ENCODE measurements around the gene STARD4. TPM values are rescaled to one million over a fixed set of nuclear protein-coding genes. Genes with fewer than 3 reads are reported as not detected.

The STARD4 gene
- 10 to 100 TPM; 58.3 to 77.7 TPM for total RNA-seq

- Mint-ChIP-seq H3K36me3 (peaks cover 9% of the 10 kb centered on the region), H3K27ac (peak within 1 kb of the TSS; percentile 95), H3K27me3 (no peaks in the 10 kb centered on the region), H3K9me3 (ENCODE audit: low read depth) (no peaks in the 10 kb centered on the region), H3K4me1 (peaks cover 36% of the 10 kb centered on the region), H3K4me3 (peak within 1 kb of the TSS; percentile 87)
- ATAC-seq (peak; percentile 93), DNase-seq (peak; percentile 96)
- CTCF ChIA-PET = interaction anchor here (1.5 to 2.8 kb wide), 4 partner anchors 9 to 19 kb away, joined by 3 to 9 read pairs (median 6); no protein-coding TSS in a partner anchor
Measured at GRCh38 chr5:111512375-111513130, at the start of gene STARD4. STARD4 (minus strand) TSS chr5:111512535; CDS start chr5:111507433, 5,102 bp downstream.

- DNase-seq = no peak
- Mint-ChIP-seq H3K4me1 (no peaks in the 10 kb centered on the region), H3K36me3 (no peaks in the 10 kb centered on the region), H3K4me3 (no peak overlapping the region), H3K27ac (no peak overlapping the region), H3K9me3 (ENCODE audit: low read depth) (no peaks in the 10 kb centered on the region), H3K27me3 (peaks cover 28% of the 10 kb centered on the region)
- CTCF ChIA-PET = no interaction called here
- no peak for ATAC-seq
Measured at GRCh38 chr5:111559680-111560079, 47.3 kb upstream of the STARD4 start.

GRCh38 chr5:111557686-111558085 is 45.4 kb upstream of the STARD4 start:
- ATAC-seq = no peak

GRCh38 chr5:111557111-111557510 is 44.8 kb upstream of the STARD4 start:
- CTCF ChIA-PET = interaction anchor here (1.1 to 1.2 kb wide), 2 partner anchors 25 to 604 kb away, joined by 3 to 4 read pairs; no protein-coding TSS in a partner anchor
- no peak overlapping the region for H3K4me3 Mint-ChIP-seq
- H3K27me3 Mint-ChIP-seq = peaks cover 34% of the 10 kb centered on the region
- no peaks in the 10 kb centered on the region for H3K36me3 Mint-ChIP-seq
- ATAC-seq (no peak), DNase-seq (no peak)
- no peaks in the 10 kb centered on the region for H3K9me3 Mint-ChIP-seq (ENCODE audit: low read depth)
- H3K4me1 Mint-ChIP-seq = no peaks in the 10 kb centered on the region
- H3K27ac Mint-ChIP-seq = no peak overlapping the region

More at GRCh38 chr5:111557686-111558085, 45.4 kb upstream of the STARD4 start:
- Mint-ChIP-seq H3K27ac (no peak overlapping the region), H3K27me3 (peaks cover 31% of the 10 kb centered on the region), H3K9me3 (ENCODE audit: low read depth) (no peaks in the 10 kb centered on the region), H3K4me3 (no peak overlapping the region), H3K36me3 (no peaks in the 10 kb centered on the region), H3K4me1 (no peaks in the 10 kb centered on the region)
- CTCF ChIA-PET = no interaction called here
- DNase-seq = no peak

GRCh38 chr5:111556501-111556900 is 44.2 kb upstream of the STARD4 start:
- no peaks in the 10 kb centered on the region for H3K9me3 Mint-ChIP-seq (ENCODE audit: low read depth)
- peaks cover 4% of the 10 kb centered on the region for H3K4me1 Mint-ChIP-seq
- H3K36me3 Mint-ChIP-seq = no peaks in the 10 kb centered on the region
- no peak overlapping the region for H3K4me3 Mint-ChIP-seq
- ATAC-seq (no peak), DNase-seq (no peak)
- H3K27me3 Mint-ChIP-seq = peaks cover 35% of the 10 kb centered on the region
- no peak overlapping the region for H3K27ac Mint-ChIP-seq
- CTCF ChIA-PET = interaction anchor here (0.8 to 1.2 kb wide), 3 partner anchors 25 to 604 kb away, joined by 3 to 4 read pairs (median 3); no protein-coding TSS in a partner anchor

GRCh38 chr5:111555760-111556159 is 43.4 kb upstream of the STARD4 start:
- no peak overlapping the region for H3K4me3 Mint-ChIP-seq
- no peak overlapping the region for H3K27ac Mint-ChIP-seq
- H3K27me3 Mint-ChIP-seq = peaks cover 36% of the 10 kb centered on the region
- CTCF ChIA-PET = interaction anchor here (0.8 kb wide), 1 partner anchor 591 kb away, joined by 3 read pairs; no protein-coding TSS in a partner anchor
- H3K4me1 Mint-ChIP-seq = peaks cover 11% of the 10 kb centered on the region
- DNase-seq = no peak
- no peaks in the 10 kb centered on the region for H3K36me3 Mint-ChIP-seq
- no peak for ATAC-seq
- no peaks in the 10 kb centered on the region for H3K9me3 Mint-ChIP-seq (ENCODE audit: low read depth)

- DNase-seq (no peak), ATAC-seq (no peak)
- H3K36me3 Mint-ChIP-seq = no peaks in the 10 kb centered on the region
- H3K4me3 Mint-ChIP-seq = no peak overlapping the region
- peaks cover 12% of the 10 kb centered on the region for H3K4me1 Mint-ChIP-seq
- no peak overlapping the region for H3K27ac Mint-ChIP-seq
- H3K27me3 Mint-ChIP-seq = peaks cover 23% of the 10 kb centered on the region
- CTCF ChIA-PET = no interaction called here
- no peaks in the 10 kb centered on the region for H3K9me3 Mint-ChIP-seq (ENCODE audit: low read depth)
Measured at GRCh38 chr5:111553868-111554267, 41.5 kb upstream of the STARD4 start.

GRCh38 chr5:111552896-111553295 is 40.6 kb upstream of the STARD4 start:
- H3K9me3 Mint-ChIP-seq (ENCODE audit: low read depth) = no peaks in the 10 kb centered on the region
- DNase-seq (no peak), ATAC-seq (no peak)
- H3K4me3 Mint-ChIP-seq = no peak overlapping the region
- CTCF ChIA-PET = interaction anchor here (0.7 to 1.9 kb wide), 4 partner anchors 9 to 593 kb away, joined by 4 to 6 read pairs (median 4); no protein-coding TSS in a partner anchor
- no peak overlapping the region for H3K27ac Mint-ChIP-seq
- H3K4me1 Mint-ChIP-seq = peaks cover 12% of the 10 kb centered on the region
- peaks cover 19% of the 10 kb centered on the region for H3K27me3 Mint-ChIP-seq
- no peaks in the 10 kb centered on the region for H3K36me3 Mint-ChIP-seq

- Mint-ChIP-seq H3K9me3 (ENCODE audit: low read depth) (no peaks in the 10 kb centered on the region), H3K27me3 (peaks cover 18% of the 10 kb centered on the region), H3K4me3 (no peak overlapping the region), H3K27ac (no peak overlapping the region), H3K36me3 (no peaks in the 10 kb centered on the region), H3K4me1 (peaks cover 12% of the 10 kb centered on the region)
- CTCF ChIA-PET = interaction anchor here (0.7 to 1.9 kb wide), 4 partner anchors 9 to 593 kb away, joined by 4 to 6 read pairs (median 4); no protein-coding TSS in a partner anchor
- no peak for DNase-seq
- no peak for ATAC-seq
Measured at GRCh38 chr5:111552492-111552891, 40.2 kb upstream of the STARD4 start.

- H3K27me3 Mint-ChIP-seq = peaks cover 12% of the 10 kb centered on the region
- H3K4me3 Mint-ChIP-seq = no peak overlapping the region
- DNase-seq (no peak), ATAC-seq (no peak)
- H3K9me3 Mint-ChIP-seq (ENCODE audit: low read depth) = no peaks in the 10 kb centered on the region
- peaks cover 12% of the 10 kb centered on the region for H3K4me1 Mint-ChIP-seq
- CTCF ChIA-PET = interaction anchor here (1.2 to 1.9 kb wide), 2 partner anchors 11 to 594 kb away, joined by 5 to 6 read pairs; no protein-coding TSS in a partner anchor
- H3K27ac Mint-ChIP-seq = no peak overlapping the region
- no peaks in the 10 kb centered on the region for H3K36me3 Mint-ChIP-seq
Measured at GRCh38 chr5:111551569-111552275, 39.4 kb upstream of the STARD4 start.

GRCh38 chr5:111551161-111551560 is 38.8 kb upstream of the STARD4 start:
- DNase-seq (no peak), ATAC-seq (no peak)
- CTCF ChIA-PET = interaction anchor here (0.6 to 1.7 kb wide), 20 partner anchors 11 to 1327 kb away, joined by 3 to 15 read pairs (median 3); no protein-coding TSS in a partner anchor
- Mint-ChIP-seq H3K27ac (no peak overlapping the region), H3K4me1 (peaks cover 12% of the 10 kb centered on the region), H3K4me3 (no peak overlapping the region), H3K36me3 (no peaks in the 10 kb centered on the region), H3K9me3 (ENCODE audit: low read depth) (no peaks in the 10 kb centered on the region), H3K27me3 (peaks cover 11% of the 10 kb centered on the region)

GRCh38 chr5:111550282-111551020 is 38.1 kb upstream of the STARD4 start:
- Mint-ChIP-seq H3K4me1 (peaks cover 12% of the 10 kb centered on the region), H3K9me3 (ENCODE audit: low read depth) (no peaks in the 10 kb centered on the region), H3K4me3 (no peak overlapping the region), H3K27ac (no peak overlapping the region), H3K36me3 (no peaks in the 10 kb centered on the region), H3K27me3 (peaks cover 13% of the 10 kb centered on the region)
- ATAC-seq (peak; percentile 94), DNase-seq (peak; percentile 78)
- CTCF ChIA-PET = interaction anchor here (0.6 to 1.7 kb wide), 23 partner anchors 10 to 1328 kb away, joined by 3 to 15 read pairs (median 3); no protein-coding TSS in a partner anchor

Measured in activated CD8-positive, alpha-beta memory T cell treated with anti-CD3 and anti-CD28 coated beads, Interleukin-2, amount 10 ng/mL, durations not matched to agents 7 days and 5 days (primary cell).